ENCODE measurements around the gene RINL.
A peak's percentile ranks its signal among the peaks of the same experiment; 100 is the strongest.

Gene RINL

GRCh38 chr19:38912600-38913514 lies 34.8 kb upstream of the RINL start:
- Mint-ChIP-seq H3K4me1 (peaks cover 10% of the 10 kb centered on the region), H3K27me3 (no peaks in the 10 kb centered on the region), H3K27ac (no peak overlapping the region), H3K9me3 (peaks cover 1% of the 10 kb centered on the region), H3K4me3 (no peak overlapping the region), H3K36me3 (peaks cover 7% of the 10 kb centered on the region)
- CTCF ChIA-PET: no interaction called here
- no peak for DNase-seq

GRCh38 chr19:38911388-38912001 lies 33.4 kb upstream of the RINL start:
- Mint-ChIP-seq H3K4me3 (no peak overlapping the region), H3K27ac (no peak overlapping the region), H3K4me1 (peaks cover 10% of the 10 kb centered on the region), H3K9me3 (peaks cover 6% of the 10 kb centered on the region), H3K36me3 (peaks cover 21% of the 10 kb centered on the region), H3K27me3 (no peaks in the 10 kb centered on the region)
- no peak for DNase-seq
- CTCF ChIA-PET: no interaction called here

DNA sequence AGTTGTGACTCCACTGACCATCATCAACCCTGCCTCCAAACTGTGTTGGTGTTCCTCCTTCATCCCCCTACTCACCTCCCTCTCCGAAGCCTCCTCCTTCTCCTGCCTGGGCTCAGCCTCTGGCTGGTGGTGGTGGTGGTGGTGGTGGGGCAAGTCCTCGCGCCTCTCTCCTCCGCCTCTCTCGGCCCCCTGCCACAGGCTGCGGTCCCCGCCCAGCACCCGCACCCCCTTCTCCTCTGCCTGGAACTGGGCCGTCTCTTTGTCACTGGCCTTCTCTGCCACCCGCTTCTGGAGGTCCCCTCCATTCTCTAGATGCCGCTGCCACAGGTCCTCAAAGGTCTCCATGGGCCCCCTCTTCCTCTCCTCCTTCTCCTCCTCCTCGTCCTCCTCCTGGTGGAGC lies 32.4 kb upstream of the RINL start:
- peaks cover 6% of the 10 kb centered on the region for H3K9me3 Mint-ChIP-seq
- CTCF ChIA-PET: no interaction called here
- H3K4me3 Mint-ChIP-seq: no peak overlapping the region
- no peak for DNase-seq
- peaks cover 10% of the 10 kb centered on the region for H3K4me1 Mint-ChIP-seq
- no peaks in the 10 kb centered on the region for H3K27me3 Mint-ChIP-seq
- no peak overlapping the region for H3K27ac Mint-ChIP-seq
- H3K36me3 Mint-ChIP-seq: peaks cover 23% of the 10 kb centered on the region

DNA sequence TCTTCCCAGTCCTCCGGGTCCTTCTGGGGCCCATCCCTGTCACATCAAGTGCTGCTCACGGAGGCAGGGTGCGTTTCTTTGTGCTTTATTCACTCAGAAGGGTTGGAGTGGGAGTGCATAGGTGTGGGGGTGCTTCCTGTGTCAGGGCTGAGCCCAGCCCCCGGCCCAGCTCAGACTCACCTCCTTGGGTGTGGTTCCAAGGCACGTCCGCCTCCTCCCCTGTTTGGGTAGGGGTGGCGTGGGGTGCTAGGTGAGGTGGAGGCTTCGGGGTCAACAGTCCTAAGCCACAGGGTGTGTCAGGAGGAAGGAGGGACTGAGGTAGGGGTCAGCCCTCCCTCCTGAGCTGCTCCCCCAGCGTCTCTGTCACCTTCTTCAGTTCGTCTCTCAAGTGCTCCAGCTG lies 30.8 kb upstream of the RINL start:
- Mint-ChIP-seq H3K27me3 (no peaks in the 10 kb centered on the region), H3K36me3 (peaks cover 32% of the 10 kb centered on the region), H3K4me3 (no peak overlapping the region), H3K9me3 (peaks cover 6% of the 10 kb centered on the region), H3K27ac (peak overlapping the region; percentile 68), H3K4me1 (peaks cover 15% of the 10 kb centered on the region)
- CTCF ChIA-PET: interaction anchor here (0.9 kb wide), 1 partner anchor 21 kb away, joined by 6 read pairs; the partner anchor contains the start of genes MRPS12 and SARS2
- no peak for DNase-seq

DNA sequence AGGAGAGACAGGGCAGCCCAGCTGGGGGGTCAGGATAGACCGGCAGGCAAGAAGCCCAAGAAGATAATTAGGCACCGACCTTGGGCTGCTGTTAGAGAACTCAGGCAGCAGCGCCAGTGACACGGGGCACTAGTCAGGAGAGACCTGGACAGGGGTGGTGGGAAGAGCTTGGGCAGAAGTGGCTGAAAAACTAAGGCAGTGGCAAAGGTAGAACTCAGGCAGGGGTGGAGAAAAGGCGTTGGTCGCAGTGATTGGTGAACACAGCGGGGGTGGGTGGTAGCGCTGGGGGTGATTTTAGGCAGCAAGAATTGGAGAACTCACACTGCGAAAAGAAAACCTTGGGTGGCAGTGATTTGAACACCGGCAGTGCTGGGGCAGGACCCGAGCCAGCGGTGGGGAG lies 29.6 kb upstream of the RINL start:
- Mint-ChIP-seq H3K4me1 (peaks cover 17% of the 10 kb centered on the region), H3K4me3 (no peak overlapping the region), H3K36me3 (peaks cover 36% of the 10 kb centered on the region), H3K9me3 (peaks cover 6% of the 10 kb centered on the region), H3K27ac (peak overlapping the region; percentile 5), H3K27me3 (no peaks in the 10 kb centered on the region)
- DNase-seq: no peak
- CTCF ChIA-PET: interaction anchor here (0.7 kb wide), 1 partner anchor 391 kb away, joined by 3 read pairs; no protein-coding TSS in a partner anchor

DNA sequence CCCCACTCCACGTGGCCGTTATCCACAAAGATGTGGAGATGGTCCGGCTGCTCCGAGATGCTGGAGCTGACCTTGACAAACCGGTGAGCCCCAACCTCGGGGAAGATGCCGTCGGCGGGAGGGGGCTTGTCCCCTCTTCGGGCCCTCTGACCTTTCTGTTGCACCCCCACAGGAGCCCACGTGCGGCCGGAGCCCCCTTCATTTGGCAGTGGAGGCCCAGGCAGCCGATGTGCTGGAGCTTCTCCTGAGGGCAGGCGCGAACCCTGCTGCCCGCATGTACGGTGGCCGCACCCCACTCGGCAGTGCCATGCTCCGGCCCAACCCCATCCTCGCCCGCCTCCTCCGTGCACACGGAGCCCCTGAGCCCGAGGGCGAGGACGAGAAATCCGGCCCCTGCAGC lies 29.2 kb upstream of the RINL start:
- DNase-seq: no peak
- H3K27ac Mint-ChIP-seq: no peak overlapping the region
- H3K9me3 Mint-ChIP-seq: peaks cover 6% of the 10 kb centered on the region
- H3K4me3 Mint-ChIP-seq: no peak overlapping the region
- no peaks in the 10 kb centered on the region for H3K27me3 Mint-ChIP-seq
- peaks cover 37% of the 10 kb centered on the region for H3K36me3 Mint-ChIP-seq
- H3K4me1 Mint-ChIP-seq: peaks cover 17% of the 10 kb centered on the region
- CTCF ChIA-PET: no interaction called here

DNA sequence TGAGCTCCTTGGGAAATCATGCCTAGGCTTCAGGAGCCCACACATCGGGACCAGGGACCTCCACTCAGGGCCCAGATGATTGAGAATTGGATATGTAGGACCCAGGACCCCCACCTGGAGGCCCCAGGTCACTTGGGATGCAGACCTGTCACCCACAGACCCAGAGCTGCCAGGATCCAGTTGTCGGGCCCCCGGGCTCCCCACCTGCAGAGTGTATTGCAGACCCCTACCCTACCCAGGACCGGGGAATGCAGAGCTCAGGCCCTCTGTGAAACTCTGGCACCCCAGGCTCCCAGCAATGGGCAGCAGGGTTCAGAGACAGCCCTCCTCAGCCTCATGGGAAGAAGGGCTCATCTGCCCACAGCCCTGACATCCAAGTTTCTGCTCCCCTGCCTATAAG lies 27.5 kb upstream of the RINL start:
- CTCF ChIA-PET: interaction anchor here (0.6 kb wide), 1 partner anchor 22 kb away, joined by 3 read pairs; no protein-coding TSS in a partner anchor
- H3K9me3 Mint-ChIP-seq: peaks cover 7% of the 10 kb centered on the region
- peaks cover 44% of the 10 kb centered on the region for H3K36me3 Mint-ChIP-seq
- H3K4me3 Mint-ChIP-seq: no peak overlapping the region
- H3K27ac Mint-ChIP-seq: no peak overlapping the region
- H3K27me3 Mint-ChIP-seq: no peaks in the 10 kb centered on the region
- peaks cover 30% of the 10 kb centered on the region for H3K4me1 Mint-ChIP-seq
- no peak for DNase-seq

DNA sequence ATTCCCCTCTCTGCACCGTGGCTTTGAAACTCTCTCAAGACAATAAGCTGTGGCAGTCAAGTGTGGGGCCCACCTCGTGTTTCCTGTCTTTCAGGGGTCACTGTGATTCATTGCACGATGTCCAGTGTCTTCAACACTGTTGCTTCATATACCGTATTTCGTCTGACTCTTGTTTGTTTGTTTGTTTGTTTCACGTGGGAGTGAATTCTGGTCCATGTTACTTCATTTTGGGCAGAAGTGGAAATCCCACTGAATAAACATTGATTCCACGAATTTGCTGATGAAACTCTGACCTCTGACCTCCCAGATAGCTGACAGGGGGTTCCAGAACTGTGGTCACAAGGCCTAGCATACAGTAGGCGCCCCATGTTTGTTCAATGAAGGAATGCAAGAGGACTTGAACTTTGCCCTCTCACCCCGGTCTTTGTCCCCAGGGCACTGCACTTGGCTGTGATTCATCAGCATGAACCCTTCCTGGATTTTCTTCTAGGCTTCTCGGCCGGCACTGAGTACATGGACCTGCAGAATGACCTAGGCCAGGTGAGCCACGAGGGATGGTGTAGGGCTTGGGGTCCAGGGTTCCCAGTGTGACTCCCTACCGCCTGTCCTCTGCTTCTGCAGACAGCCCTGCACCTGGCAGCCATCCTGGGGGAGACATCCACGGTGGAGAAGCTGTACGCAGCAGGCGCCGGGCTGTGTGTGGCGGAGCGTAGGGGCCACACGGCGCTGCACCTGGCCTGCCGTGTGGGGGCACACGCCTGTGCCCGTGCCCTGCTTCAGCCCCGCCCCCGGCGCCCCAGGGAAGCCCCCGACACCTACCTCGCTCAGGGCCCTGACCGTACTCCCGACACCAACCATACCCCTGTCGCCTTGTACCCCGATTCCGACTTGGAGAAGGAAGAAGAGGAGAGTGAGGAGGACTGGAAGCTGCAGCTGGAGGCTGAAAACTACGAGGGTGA lies 26.8 kb upstream of the RINL start:
- Mint-ChIP-seq H3K27me3 (no peaks in the 10 kb centered on the region), H3K36me3 (peaks cover 44% of the 10 kb centered on the region), H3K4me3 (no peak overlapping the region), H3K4me1 (peaks cover 33% of the 10 kb centered on the region), H3K9me3 (peaks cover 7% of the 10 kb centered on the region), H3K27ac (no peak overlapping the region)
- DNase-seq: no peak
- CTCF ChIA-PET: no interaction called here

DNA sequence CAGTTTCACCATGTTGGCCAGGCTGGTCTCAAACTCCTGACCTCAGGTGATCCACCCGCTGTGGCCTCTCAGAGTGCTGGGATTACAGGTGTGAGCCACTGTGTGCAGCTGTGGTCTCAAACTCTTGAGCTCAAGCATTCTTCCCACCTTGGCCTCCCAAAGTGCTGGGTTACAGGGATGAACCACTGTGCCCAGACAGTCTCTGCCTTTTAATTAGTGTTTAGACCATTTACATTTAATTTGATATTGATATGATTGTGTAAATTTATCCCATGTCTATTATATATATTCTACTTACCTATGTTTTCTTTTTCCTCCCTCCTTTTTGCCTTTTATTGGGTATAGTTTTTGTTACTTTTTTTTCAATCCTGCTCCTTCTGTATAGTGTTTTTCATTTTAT lies 23.6 kb upstream of the RINL start:
- peak overlapping the region; percentile 84 for H3K4me3 Mint-ChIP-seq
- peaks cover 25% of the 10 kb centered on the region for H3K36me3 Mint-ChIP-seq
- H3K4me1 Mint-ChIP-seq: peaks cover 45% of the 10 kb centered on the region
- no peaks in the 10 kb centered on the region for H3K27me3 Mint-ChIP-seq
- H3K9me3 Mint-ChIP-seq: peaks cover 2% of the 10 kb centered on the region
- peak overlapping the region; percentile 4 for H3K27ac Mint-ChIP-seq
- CTCF ChIA-PET: no interaction called here
- DNase-seq: no peak

DNA sequence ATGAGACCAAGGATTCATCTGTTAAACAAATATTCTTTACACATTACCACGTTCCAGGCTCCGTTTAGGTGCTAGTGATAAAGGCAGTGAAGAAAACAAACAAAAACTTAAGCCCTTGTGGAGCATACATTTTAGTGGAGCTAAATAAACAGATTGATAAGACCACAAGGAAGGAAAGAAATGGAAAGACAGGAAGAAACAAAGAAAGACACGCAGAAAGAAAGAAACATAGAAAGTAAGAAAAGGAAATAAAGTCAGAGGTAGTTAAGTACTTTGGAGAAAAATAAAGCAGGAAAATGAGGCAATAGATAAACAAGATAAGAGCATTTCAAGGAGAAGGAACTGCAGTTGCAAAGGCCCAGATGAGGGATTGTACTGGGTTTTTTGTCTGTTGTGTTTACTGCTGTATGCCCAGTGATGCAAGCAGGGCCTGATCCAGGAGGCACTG lies 22.7 kb upstream of the RINL start:
- H3K27me3 Mint-ChIP-seq: no peaks in the 10 kb centered on the region
- DNase-seq: no peak
- H3K4me3 Mint-ChIP-seq: peak overlapping the region; percentile 84
- H3K4me1 Mint-ChIP-seq: peaks cover 45% of the 10 kb centered on the region
- peaks cover 21% of the 10 kb centered on the region for H3K36me3 Mint-ChIP-seq
- CTCF ChIA-PET: interaction anchor here (0.6 to 1.9 kb wide), 7 partner anchors 13 to 498 kb away, joined by 3 to 14 read pairs (median 4); partner anchors contain the start of genes FAM98C, MRPS12 and SARS2
- H3K9me3 Mint-ChIP-seq: peaks cover 2% of the 10 kb centered on the region
- H3K27ac Mint-ChIP-seq: peak overlapping the region; percentile 67

DNA sequence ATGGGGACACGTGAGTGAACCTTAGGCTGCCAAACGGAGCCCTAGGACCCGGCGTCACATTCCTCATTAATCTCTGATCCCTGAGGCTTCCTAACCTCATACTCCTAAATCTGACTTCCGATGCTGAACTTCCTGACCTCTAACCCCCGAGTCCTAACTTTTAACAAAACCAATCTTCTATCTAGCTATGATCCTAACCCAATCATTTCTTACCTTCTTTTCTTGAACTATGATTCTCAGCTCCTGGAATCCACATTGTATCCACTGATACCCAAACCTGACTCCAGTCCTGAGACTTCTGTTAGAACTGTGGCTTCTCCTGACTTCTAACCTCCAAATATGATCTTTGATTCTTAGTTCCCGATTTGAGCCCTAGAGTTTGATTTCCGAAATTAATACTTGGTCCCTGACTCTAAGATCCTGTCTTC lies 22.1 kb upstream of the RINL start:
- Mint-ChIP-seq H3K4me3 (peak overlapping the region; percentile 84), H3K36me3 (peaks cover 18% of the 10 kb centered on the region), H3K9me3 (peaks cover 2% of the 10 kb centered on the region), H3K4me1 (peaks cover 45% of the 10 kb centered on the region), H3K27me3 (no peaks in the 10 kb centered on the region), H3K27ac (peak overlapping the region; percentile 95)
- CTCF ChIA-PET: interaction anchor here (1.0 to 1.9 kb wide), 7 partner anchors 12 to 498 kb away, joined by 3 to 14 read pairs (median 4); partner anchors contain the start of genes FAM98C, MRPS12 and SARS2
- DNase-seq: no peak

GRCh38 chr19:38899447-38900201 lies 21.5 kb upstream of the RINL start, which contains the start of the genes NFKBIB and SIRT2:
Gene NFKBIB, plus strand, starts transcription at chr19:38899969. Its CDS starts 64 bp downstream, at chr19:38900033.
Gene SIRT2, minus strand, starts transcription at chr19:38899618. Its CDS starts 97 bp downstream, at chr19:38899521.
- Mint-ChIP-seq H3K4me1 (peaks cover 44% of the 10 kb centered on the region), H3K27ac (peak within 1 kb of the TSS; percentile 95), H3K9me3 (peaks cover 2% of the 10 kb centered on the region), H3K36me3 (peaks cover 20% of the 10 kb centered on the region), H3K4me3 (peak within 1 kb of the TSS; percentile 84), H3K27me3 (no peaks in the 10 kb centered on the region)
- CTCF ChIA-PET: interaction anchor here (1.0 to 1.9 kb wide), 7 partner anchors 12 to 497 kb away, joined by 3 to 14 read pairs (median 4); partner anchors contain the start of genes FAM98C, MRPS12 and SARS2
- DNase-seq: peak; percentile 100
